Gastrocnemius medialis (tissue), 4 donors: ENCODE results near the gene PIP5KL1. TPM values are rescaled to one million over a fixed set of nuclear protein-coding genes. Genes with fewer than 3 reads are reported as not detected.

Source experiments
- ATAC-seq, 2 donors: fragments of 150-250 bp; one replicate each; pipeline ENCODE4 v1.9.1; 2016
- DNase-seq, 2 donors: peaks; one replicate each; pipeline ENCODE4 v3.0.0-alpha.2; 2019
- H3K27ac ChIP-seq, 4 donors: fragments of 200-600 bp; sonication (generic); 1 replicate in 1 of 4; 2 replicates in 3 of 4; pipeline ENCODE4 v1.5.1; 2016 to 2018; ENCODE audit warnings: mild to moderate bottlenecking in 2 of 4, moderate library complexity in 1 of 4
- H3K27me3 ChIP-seq, 3 donors: fragments of 200-600 bp; sonication (generic) in 2 of 3; 1 replicate in 1 of 3; 2 replicates in 2 of 3; pipeline versions ENCODE4 v1.5.1 to v1.6.0; 2016 to 2019; ENCODE audit warnings: mild to moderate bottlenecking in 1 of 3, moderate library complexity in 1 of 3
- H3K36me3 ChIP-seq, 2 donors: fragments of 200-600 bp; sonication (generic) in 1 of 2; one replicate each; pipeline ENCODE4 v1.5.1; 2017 to 2018
- H3K4me1 ChIP-seq, 2 donors: fragments of 200-600 bp; sonication (generic) in 1 of 2; one replicate each; pipeline ENCODE4 v1.5.1; 2016 to 2017; ENCODE audit warnings: mild to moderate bottlenecking in 2 of 2
- H3K4me3 ChIP-seq, 4 donors: fragments of 200-600 bp; sonication (generic) in 3 of 4; 1 replicate in 1 of 4; 2 replicates in 3 of 4; pipeline ENCODE4 v1.5.1; 2016 to 2019; ENCODE audit warnings: mild to moderate bottlenecking in 2 of 4
- H3K9me3 ChIP-seq, 3 donors: fragments of 200-600 bp; sonication (generic) in 2 of 3; 1 replicate in 1 of 3; 2 replicates in 2 of 3; pipeline ENCODE4 v1.5.1; 2016 to 2019
- POLR2A ChIP-seq, 2 donors: fragments of 450-650 bp; IDR thresholded peaks; one replicate each; pipeline ENCODE4 v1.6.1; 2017; ENCODE audit warnings: antibody characterized with exemption in 2 of 2, mild to moderate bottlenecking in 2 of 2, moderate library complexity in 2 of 2
- in situ Hi-C, 4 donors: fragments of 200-750 bp; cut with MboI; loops; one replicate each; pipeline versions ENCODE4 v1.15.0 to v1.8.0; 2017; ENCODE audit warnings: low sequenced_read_pairs in 4 of 4
- intact Hi-C: fragments of 100-400 bp; cut with DNase I; formaldehyde crosslinking; loops from one replicate; pipeline ENCODE4 v1.15.1; 2023; ENCODE audit warnings: low total_unique reads
- total RNA-seq, 4 donors: library from RNA; depleted of rRNA; stranded (reverse); fragments of >200 nt; gene quantifications; one replicate each; pipeline versions ENCODE4 v1.1.0 to v1.2.3, GENCODE V29; 2016
- TF ChIP-seq, protein P1 (sequence below), 5 experiments: fragments of 450-650 bp in 3 of 5; fragments of 200-600 bp in 2 of 5; sonication (generic) in 2 of 5; IDR thresholded peaks in 4 of 5; conservative IDR thresholded peaks in 1 of 5; 1 replicate in 4 of 5; 2 replicates in 1 of 5; pipeline ENCODE4 v1.5.1; 2016 to 2019; ENCODE audit warnings: antibody characterized with exemption in 5 of 5, mild to moderate bottlenecking in 3 of 5, moderate library complexity in 3 of 5

Gene PIP5KL1
- total RNA-seq, 4 donors from 2014 or later, result 4.2 TPM; not detected in 3

DNA sequence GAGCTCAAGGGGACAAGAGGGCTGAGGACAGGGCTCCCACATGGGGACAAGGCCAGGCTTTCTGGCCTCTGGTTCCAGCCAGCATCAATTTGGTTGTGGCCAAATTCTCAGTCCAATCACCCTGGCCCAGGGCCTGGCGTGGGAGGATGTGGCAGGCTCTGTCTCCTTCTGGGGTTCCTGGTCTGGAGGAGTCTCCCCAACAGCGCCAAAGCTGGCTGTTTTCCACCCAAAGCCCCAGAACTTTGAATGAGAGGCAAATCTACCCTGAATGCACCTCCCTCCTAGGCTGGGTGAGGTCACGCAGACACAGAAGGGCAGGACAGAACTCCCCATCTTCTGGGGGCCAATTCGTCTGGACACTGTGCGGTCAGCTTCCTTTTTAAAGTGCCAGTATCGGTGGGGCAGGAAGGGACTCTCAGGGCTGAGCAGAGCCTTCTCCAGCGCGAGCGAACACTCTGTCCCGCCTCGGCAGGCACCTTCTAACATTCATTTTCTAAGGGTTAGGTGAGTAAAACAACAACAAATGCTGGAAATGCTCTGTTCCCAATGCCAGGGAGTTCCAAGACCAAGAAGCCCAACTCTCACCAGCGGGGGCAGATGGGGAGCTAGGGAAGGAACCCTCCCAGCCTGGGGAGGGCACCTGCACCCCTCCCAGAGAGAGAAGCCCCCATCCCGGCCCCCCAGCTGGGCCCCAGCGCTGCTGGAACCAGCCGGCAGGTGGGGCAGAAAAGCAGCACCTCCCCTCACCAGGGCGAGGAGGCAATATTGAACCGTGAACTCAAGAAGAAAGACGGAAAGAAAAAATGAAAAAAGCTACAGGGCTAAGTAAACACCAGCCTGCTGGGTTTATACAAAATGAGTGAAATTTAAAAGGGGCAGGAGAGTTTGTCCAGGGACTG lies 10.7 kb upstream of the PIP5KL1 start:
- peaks cover 0 to 8% of the 10 kb centered on the region in 2 donors for H3K36me3 ChIP-seq
- no peak overlapping the region for H3K27ac ChIP-seq
- no peaks in the 10 kb centered on the region for H3K27me3 ChIP-seq
- no peak overlapping the region for H3K4me3 ChIP-seq
- H3K4me1 ChIP-seq, result peaks cover 26 to 28% of the 10 kb centered on the region in 2 donors
- in situ Hi-C loops, result loop anchor here in 1 of 4 donors (5.0 kb wide), 1 partner anchor 91 kb away; no protein-coding TSS in a partner anchor
- intact Hi-C loops, result loop anchor here (5.0 kb wide), 1 partner anchor 176 kb away; no protein-coding TSS in a partner anchor
- H3K9me3 ChIP-seq, result no peaks in the 10 kb centered on the region
- ATAC-seq, result no peak
- no peak for DNase-seq
- TF ChIP-seq, protein P1, sequence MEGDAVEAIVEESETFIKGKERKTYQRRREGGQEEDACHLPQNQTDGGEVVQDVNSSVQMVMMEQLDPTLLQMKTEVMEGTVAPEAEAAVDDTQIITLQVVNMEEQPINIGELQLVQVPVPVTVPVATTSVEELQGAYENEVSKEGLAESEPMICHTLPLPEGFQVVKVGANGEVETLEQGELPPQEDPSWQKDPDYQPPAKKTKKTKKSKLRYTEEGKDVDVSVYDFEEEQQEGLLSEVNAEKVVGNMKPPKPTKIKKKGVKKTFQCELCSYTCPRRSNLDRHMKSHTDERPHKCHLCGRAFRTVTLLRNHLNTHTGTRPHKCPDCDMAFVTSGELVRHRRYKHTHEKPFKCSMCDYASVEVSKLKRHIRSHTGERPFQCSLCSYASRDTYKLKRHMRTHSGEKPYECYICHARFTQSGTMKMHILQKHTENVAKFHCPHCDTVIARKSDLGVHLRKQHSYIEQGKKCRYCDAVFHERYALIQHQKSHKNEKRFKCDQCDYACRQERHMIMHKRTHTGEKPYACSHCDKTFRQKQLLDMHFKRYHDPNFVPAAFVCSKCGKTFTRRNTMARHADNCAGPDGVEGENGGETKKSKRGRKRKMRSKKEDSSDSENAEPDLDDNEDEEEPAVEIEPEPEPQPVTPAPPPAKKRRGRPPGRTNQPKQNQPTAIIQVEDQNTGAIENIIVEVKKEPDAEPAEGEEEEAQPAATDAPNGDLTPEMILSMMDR (IDR thresholded peaks at IDR 0.05 in 4 of 5, conservative IDR thresholded peaks at IDR 0.05 in 1 of 5), result no peak
- no peak for TF ChIP-seq POLR2A (IDR thresholded peaks at IDR 0.05)

DNA sequence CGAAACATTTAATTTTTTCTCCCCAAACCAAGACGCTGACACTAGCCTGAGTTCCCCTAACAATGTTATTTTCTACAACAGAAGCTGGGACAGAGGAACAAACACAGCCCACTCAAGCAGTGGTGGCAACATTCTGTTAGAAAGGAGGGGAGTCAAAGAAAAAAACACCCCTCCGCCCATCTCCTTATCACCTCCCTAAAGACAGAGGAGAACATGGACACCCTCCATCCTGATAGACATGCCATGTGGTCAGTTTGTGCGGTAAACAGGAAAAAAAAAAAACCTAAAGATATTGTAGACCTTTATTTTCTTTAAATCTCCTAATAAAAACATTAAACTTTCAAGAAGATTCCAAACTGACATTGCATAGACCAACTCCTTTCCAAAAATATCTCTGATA lies 10.0 kb upstream of the PIP5KL1 start:
- DNase-seq (no peak), ATAC-seq (no peak)
- in situ Hi-C loops, result loop anchor here in 1 of 4 donors (5.0 kb wide), 1 partner anchor 92 kb away; no protein-coding TSS in a partner anchor
- Histone ChIP-seq H3K4me1 (peaks cover 32 to 33% of the 10 kb centered on the region in 2 donors), H3K9me3 (no peaks in the 10 kb centered on the region), H3K27me3 (no peaks in the 10 kb centered on the region), H3K36me3 (peaks cover 0 to 12% of the 10 kb centered on the region in 2 donors), H3K4me3 (no peak overlapping the region), H3K27ac (no peak overlapping the region)
- TF ChIP-seq, protein P1 (IDR thresholded peaks at IDR 0.05 in 4 of 5, conservative IDR thresholded peaks at IDR 0.05 in 1 of 5), result no peak
- no peak for TF ChIP-seq POLR2A (IDR thresholded peaks at IDR 0.05)
- intact Hi-C loops, result loop anchor here (5.0 kb wide), 1 partner anchor 177 kb away; no protein-coding TSS in a partner anchor

DNA sequence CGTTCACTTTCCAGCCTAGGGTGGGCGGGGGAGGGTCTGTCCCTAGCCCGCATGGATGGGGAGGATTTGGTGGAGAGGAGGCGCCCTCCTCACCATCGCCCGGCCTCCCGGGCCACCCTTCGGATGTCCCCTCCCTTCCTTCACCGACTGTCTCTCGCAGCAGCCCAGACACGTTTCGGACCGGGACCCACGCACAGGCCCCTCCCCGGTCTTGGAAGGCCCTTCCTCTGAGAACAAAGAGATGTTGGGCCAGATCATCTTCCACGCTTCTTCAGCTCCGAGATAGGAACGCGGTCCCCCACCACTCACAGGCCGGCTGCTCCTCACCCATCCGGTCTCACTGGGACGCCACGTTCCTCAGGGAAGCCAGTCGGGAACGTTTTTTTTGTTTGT lies 7.7 kb upstream of the PIP5KL1 start:
- Histone ChIP-seq H3K27ac (peak overlapping the region; percentile 75 to 86 (median 78)), H3K27me3 (no peaks in the 10 kb centered on the region), H3K9me3 (no peaks in the 10 kb centered on the region), H3K36me3 (peaks cover 0 to 5% of the 10 kb centered on the region in 2 donors), H3K4me3 (peak overlapping the region; percentile 60 to 97 (median 82)), H3K4me1 (peaks cover 32 to 34% of the 10 kb centered on the region in 2 donors)
- no peak for DNase-seq
- in situ Hi-C loops, result loop anchor here in 1 of 4 donors (10.0 kb wide), 1 partner anchor 97 kb away; no protein-coding TSS in a partner anchor
- ATAC-seq, result no peak
- intact Hi-C loops, result no loop called here
- no peak for TF ChIP-seq POLR2A (IDR thresholded peaks at IDR 0.05)
- TF ChIP-seq, protein P1 (IDR thresholded peaks at IDR 0.05 in 4 of 5, conservative IDR thresholded peaks at IDR 0.05 in 1 of 5), result no peak

DNA sequence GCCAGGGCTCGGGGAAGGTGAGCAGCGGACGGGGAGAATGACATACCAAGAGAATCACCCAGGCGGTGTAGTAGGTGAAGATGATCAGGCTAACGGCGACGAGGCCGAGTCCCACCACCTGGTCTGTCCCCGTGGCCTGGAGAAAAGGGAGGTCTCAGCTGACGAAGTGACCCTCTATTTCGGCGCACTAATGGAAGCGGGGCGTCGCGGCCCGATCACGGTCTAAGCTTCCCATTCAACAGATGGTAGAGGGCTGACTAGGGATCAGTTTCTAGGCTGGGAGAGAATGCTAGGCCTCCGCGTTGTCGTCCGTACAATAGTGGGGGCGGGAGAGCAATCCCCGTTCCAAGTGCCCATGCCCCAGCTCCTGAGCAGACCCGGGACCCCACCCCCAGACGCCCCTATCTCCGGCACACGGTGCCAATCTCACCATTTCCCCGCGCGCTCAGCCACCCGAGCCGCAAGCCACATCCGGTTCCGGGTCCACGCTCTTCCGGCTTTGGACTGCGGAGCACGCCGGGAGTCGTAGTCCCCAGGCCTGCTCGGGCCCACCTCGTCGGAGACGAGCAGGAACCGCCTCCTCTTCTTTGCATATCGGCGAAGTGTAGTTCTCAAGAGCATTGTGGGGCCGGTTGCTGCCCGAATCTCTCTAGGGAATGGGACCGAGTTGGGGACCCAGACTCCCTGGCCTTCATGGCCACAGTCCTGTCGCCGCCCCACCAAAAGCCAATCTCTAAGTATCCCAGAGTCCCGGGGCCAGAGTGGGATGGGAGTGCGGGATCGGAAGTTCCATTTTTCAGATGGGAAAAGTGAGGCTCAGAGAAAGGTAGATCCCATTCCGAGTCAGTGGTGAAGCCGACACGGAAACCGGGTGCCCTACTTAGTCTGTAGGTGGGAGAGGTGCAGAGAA lies 7.1 kb upstream of the PIP5KL1 start, which contains the start of gene DPM2:
Gene DPM2, minus strand, starts transcription at position 467 of the 910 bp plus-strand sequence. Its CDS starts 34 bp downstream, at position 433.
- Histone ChIP-seq H3K4me1 (peaks cover 32 to 33% of the 10 kb centered on the region in 2 donors), H3K27me3 (peaks cover 0 to 2% (median 0%) of the 10 kb centered on the region in 3 donors), H3K4me3 (peak within 1 kb of the TSS; percentile 60 to 97 (median 82)), H3K36me3 (peaks cover 0 to 5% of the 10 kb centered on the region in 2 donors), H3K27ac (peak within 1 kb of the TSS; percentile 75 to 86 (median 78)), H3K9me3 (no peaks in the 10 kb centered on the region)
- DNase-seq (peak; percentile 63 to 71), ATAC-seq (peak; percentile 76)
- in situ Hi-C loops (loop anchor here in 1 of 4 donors (10.0 kb wide), 1 partner anchor 97 kb away; no protein-coding TSS in a partner anchor), intact Hi-C loops (no loop called here)
- TF ChIP-seq, protein P1 (IDR thresholded peaks at IDR 0.05 in 4 of 5, conservative IDR thresholded peaks at IDR 0.05 in 1 of 5), result no peak
- peak; percentile 42 to 73 for TF ChIP-seq POLR2A (IDR thresholded peaks at IDR 0.05)
